Measurements from ENCODE around the gene SH2D7.

- TF ChIP-seq CTCF (conservative IDR thresholded peaks at IDR 0.05; ENCODE audit: low read depth, low read length) (no peak), EZH2 (IDR thresholded peaks at IDR 0.05; ENCODE audit: borderline replicate concordance, low read depth, low read length, poor library complexity, severe bottlenecking) (no peak)
These were observed 47.2 kb downstream of the SH2D7 start for GRCh38 chr15:78139578-78139977.
